Calu3 (cell line): ENCODE results near the gene TNFRSF21. TPM values are rescaled to one million over a fixed set of nuclear protein-coding genes. Genes with fewer than 3 reads are reported as not detected.

Experiments
- BruUV-seq: library from RNA; stranded (reverse); fragments of 400-500 nt; replicated peaks from 2 replicates; lab custom pipeline; 2021; lab: Mats Ljungman, UMichigan
- CTCF ChIA-PET: fragments of 300-600 bp; sonication (Branson Sonifier 250); formaldehyde crosslinking; loops from one replicate; lab custom pipeline; 2022; ENCODE audit warnings: antibody characterized with exemption; lab: Charles Lee
- DNase-seq: peaks from one replicate; pipeline ENCODE4 v3.0.0; 2022
- H3K27ac Mint-ChIP-seq: one replicate; pipeline ENCODE4 v1.8.0; 2022; ENCODE audit warnings: mixed read lengths; ENCODE audit not compliant: unreplicated experiment
- H3K27me3 Mint-ChIP-seq: one replicate; pipeline ENCODE4 v1.8.0; 2022; ENCODE audit warnings: mixed read lengths; ENCODE audit not compliant: unreplicated experiment
- H3K36me3 Mint-ChIP-seq: one replicate; pipeline ENCODE4 v1.8.0; 2022; ENCODE audit warnings: mild to moderate bottlenecking, moderate library complexity, mixed read lengths; ENCODE audit not compliant: insufficient read depth, unreplicated experiment
- H3K4me1 Mint-ChIP-seq: one replicate; pipeline ENCODE4 v1.8.0; 2022; ENCODE audit warnings: mild to moderate bottlenecking, low read depth, mixed read lengths; ENCODE audit not compliant: unreplicated experiment
- H3K4me3 Mint-ChIP-seq: one replicate; pipeline ENCODE4 v1.8.0; 2022; ENCODE audit warnings: mild to moderate bottlenecking, low read depth, moderate library complexity, mixed read lengths; ENCODE audit not compliant: unreplicated experiment
- H3K9me3 Mint-ChIP-seq: one replicate; pipeline ENCODE4 v1.8.0; 2022; ENCODE audit warnings: low read depth, mixed read lengths; ENCODE audit not compliant: unreplicated experiment
- intact Hi-C: fragments of 100-400 bp; cut with micrococcal nuclease; formaldehyde crosslinking; loops from one replicate; pipeline ENCODE4 v1.10.0; 2022; ENCODE audit not compliant: unreplicated experiment
- total RNA-seq: library from RNA; stranded (reverse); gene quantifications from 2 replicates; pipeline ENCODE4 v1.2.3, GENCODE V29; 2022
- TF ChIP-seq, protein P1 (sequence below): fragments of 200-600 bp; IDR thresholded peaks from one replicate; pipeline ENCODE4 v1.8.0; 2022; ENCODE audit warnings: antibody characterized with exemption; ENCODE audit not compliant: unreplicated experiment

The TNFRSF21 gene
- total RNA-seq, 1 experiment from 2014 or later: 255 TPM

GRCh38 chr6:47203266-47203937, 106.3 kb downstream of the TNFRSF21 start:
- Mint-ChIP-seq H3K36me3 (peaks cover 5% of the 10 kb centered on the region), H3K4me3 (no peak overlapping the region), H3K4me1 (peaks cover 69% of the 10 kb centered on the region), H3K27ac (peak overlapping the region; percentile 27), H3K9me3 (no peaks in the 10 kb centered on the region), H3K27me3 (no peaks in the 10 kb centered on the region)
- intact Hi-C loops: no loop called here
- no peak for DNase-seq
- BruUV-seq: no TSS peak
- CTCF ChIA-PET: interaction anchor here (0.6 kb wide), 1 partner anchor 102 kb away, joined by 4 read pairs; no protein-coding TSS in a partner anchor
- TF ChIP-seq, protein P1, sequence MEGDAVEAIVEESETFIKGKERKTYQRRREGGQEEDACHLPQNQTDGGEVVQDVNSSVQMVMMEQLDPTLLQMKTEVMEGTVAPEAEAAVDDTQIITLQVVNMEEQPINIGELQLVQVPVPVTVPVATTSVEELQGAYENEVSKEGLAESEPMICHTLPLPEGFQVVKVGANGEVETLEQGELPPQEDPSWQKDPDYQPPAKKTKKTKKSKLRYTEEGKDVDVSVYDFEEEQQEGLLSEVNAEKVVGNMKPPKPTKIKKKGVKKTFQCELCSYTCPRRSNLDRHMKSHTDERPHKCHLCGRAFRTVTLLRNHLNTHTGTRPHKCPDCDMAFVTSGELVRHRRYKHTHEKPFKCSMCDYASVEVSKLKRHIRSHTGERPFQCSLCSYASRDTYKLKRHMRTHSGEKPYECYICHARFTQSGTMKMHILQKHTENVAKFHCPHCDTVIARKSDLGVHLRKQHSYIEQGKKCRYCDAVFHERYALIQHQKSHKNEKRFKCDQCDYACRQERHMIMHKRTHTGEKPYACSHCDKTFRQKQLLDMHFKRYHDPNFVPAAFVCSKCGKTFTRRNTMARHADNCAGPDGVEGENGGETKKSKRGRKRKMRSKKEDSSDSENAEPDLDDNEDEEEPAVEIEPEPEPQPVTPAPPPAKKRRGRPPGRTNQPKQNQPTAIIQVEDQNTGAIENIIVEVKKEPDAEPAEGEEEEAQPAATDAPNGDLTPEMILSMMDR: no peak

DNA sequence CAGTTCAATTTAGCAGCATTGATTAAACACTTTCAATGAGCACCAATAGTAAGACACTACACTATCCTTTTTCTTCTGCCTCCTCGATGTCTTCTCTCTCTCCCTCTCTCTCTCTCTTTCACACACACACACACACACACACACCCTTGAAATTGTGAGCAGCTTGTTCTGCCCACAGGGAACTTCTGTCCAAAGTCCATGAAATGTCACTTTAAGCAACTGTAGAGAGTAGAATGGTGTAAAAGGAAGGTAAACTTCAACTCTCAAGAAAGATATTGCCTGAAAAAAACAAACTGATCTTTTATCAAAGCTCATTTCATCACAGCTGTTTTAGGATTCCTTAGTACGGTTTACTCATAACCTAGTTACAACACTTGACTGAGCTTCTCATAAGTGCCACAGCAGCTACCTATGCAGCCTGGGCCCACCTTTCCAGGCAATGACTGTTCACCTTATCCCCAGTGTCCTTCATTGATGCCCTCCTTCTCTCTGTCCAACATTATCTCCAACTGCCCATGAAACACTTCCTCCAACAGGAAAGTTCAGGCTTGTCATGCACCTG, 107.0 kb downstream of the TNFRSF21 start:
- BruUV-seq: no TSS peak
- Mint-ChIP-seq H3K4me3 (no peak overlapping the region), H3K27me3 (no peaks in the 10 kb centered on the region), H3K27ac (peak overlapping the region; percentile 27), H3K4me1 (peaks cover 63% of the 10 kb centered on the region), H3K9me3 (no peaks in the 10 kb centered on the region), H3K36me3 (peaks cover 5% of the 10 kb centered on the region)
- CTCF ChIA-PET: interaction anchor here (1.0 kb wide), 1 partner anchor 105 kb away, joined by 4 read pairs; no protein-coding TSS in a partner anchor
- no peak for DNase-seq
- TF ChIP-seq, protein P1: no peak
- intact Hi-C loops: no loop called here

DNA sequence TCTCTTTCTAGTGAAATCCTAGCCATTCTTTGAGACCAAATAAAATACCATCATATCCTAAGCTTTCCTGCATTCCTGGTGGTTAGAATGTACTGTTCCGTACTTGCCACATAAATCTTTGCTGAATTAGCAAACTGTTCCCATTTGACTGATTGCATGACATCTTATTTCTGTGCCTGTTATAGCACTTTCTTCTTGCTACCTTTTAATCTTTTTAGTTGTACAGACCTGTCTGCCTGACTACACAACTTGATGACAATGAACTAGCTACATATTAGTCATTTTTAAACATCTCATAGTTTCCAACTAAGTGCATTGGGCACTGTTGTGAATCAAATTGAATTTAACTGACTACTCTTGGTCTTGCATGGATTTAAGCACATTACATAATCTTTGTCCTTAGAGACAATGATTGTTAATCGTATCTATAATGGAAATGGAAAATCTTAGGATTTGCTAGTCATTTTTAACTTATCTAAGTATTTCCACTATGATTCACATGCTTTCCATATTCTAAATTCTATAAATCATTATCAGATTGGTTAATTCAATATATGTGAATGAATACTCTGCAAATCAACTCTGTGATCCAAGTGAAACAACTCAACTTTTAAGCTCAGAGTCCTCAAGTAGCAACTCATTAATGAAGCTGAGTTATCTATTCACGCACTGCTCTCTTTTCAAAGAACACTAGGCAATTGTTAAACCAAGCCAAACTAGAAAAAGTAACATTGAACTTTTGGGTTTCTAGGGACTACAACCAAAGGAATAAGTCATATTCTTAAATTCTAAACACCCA, 109.0 kb downstream of the TNFRSF21 start:
- H3K4me1 Mint-ChIP-seq: peaks cover 57% of the 10 kb centered on the region
- H3K27me3 Mint-ChIP-seq: no peaks in the 10 kb centered on the region
- DNase-seq: no peak
- TF ChIP-seq, protein P1: no peak
- intact Hi-C loops: loop anchor here (1.0 kb wide), 1 partner anchor 47 kb away; no protein-coding TSS in a partner anchor
- H3K4me3 Mint-ChIP-seq: no peak overlapping the region
- CTCF ChIA-PET: interaction anchor here (1.1 to 1.4 kb wide), 2 partner anchors 12 to 105 kb away, joined by 3 read pairs; no protein-coding TSS in a partner anchor
- H3K27ac Mint-ChIP-seq: no peak overlapping the region
- peaks cover 5% of the 10 kb centered on the region for H3K36me3 Mint-ChIP-seq
- H3K9me3 Mint-ChIP-seq: no peaks in the 10 kb centered on the region
- BruUV-seq: no TSS peak
